ENCODE data around the gene CAMK2G. TPM values are rescaled to one million over a fixed set of nuclear protein-coding genes. Genes with fewer than 3 reads are reported as not detected.

CAMK2G gene
- total and polyA plus RNA-seq, 4 donors, result 6.8 to 18.3 (median 9.9) TPM

DNA sequence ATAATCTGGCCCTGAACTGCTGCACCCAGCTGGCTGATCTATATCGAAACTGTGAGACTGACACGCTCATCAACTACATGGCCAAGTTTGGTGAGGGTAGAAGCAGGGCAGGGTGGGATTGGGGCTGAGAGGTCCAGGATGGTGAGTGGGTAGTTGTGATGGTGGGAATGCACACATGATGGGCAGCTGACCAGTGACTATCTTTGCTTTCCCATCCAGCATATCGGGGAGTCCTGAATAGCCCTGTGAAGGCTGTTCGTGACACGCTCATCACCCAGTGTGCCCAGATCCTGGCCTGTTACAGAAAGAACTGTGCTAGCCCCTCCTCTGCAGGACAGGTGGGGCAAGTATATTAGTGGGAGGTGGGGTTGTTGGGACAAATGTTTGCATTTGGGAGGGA lies 105.0 kb downstream of the CAMK2G start (continued):
- TF ChIP-seq, protein P1, sequence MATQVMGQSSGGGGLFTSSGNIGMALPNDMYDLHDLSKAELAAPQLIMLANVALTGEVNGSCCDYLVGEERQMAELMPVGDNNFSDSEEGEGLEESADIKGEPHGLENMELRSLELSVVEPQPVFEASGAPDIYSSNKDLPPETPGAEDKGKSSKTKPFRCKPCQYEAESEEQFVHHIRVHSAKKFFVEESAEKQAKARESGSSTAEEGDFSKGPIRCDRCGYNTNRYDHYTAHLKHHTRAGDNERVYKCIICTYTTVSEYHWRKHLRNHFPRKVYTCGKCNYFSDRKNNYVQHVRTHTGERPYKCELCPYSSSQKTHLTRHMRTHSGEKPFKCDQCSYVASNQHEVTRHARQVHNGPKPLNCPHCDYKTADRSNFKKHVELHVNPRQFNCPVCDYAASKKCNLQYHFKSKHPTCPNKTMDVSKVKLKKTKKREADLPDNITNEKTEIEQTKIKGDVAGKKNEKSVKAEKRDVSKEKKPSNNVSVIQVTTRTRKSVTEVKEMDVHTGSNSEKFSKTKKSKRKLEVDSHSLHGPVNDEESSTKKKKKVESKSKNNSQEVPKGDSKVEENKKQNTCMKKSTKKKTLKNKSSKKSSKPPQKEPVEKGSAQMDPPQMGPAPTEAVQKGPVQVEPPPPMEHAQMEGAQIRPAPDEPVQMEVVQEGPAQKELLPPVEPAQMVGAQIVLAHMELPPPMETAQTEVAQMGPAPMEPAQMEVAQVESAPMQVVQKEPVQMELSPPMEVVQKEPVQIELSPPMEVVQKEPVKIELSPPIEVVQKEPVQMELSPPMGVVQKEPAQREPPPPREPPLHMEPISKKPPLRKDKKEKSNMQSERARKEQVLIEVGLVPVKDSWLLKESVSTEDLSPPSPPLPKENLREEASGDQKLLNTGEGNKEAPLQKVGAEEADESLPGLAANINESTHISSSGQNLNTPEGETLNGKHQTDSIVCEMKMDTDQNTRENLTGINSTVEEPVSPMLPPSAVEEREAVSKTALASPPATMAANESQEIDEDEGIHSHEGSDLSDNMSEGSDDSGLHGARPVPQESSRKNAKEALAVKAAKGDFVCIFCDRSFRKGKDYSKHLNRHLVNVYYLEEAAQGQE (IDR thresholded peaks at IDR 0.05), result no peak
- TF ChIP-seq HNF4G (IDR thresholded peaks at IDR 0.05) (no peak), FOXA1 (IDR thresholded peaks at IDR 0.05) (no peak), HNF4A (conservative IDR thresholded peaks at IDR 0.05) (no peak)

DNA sequence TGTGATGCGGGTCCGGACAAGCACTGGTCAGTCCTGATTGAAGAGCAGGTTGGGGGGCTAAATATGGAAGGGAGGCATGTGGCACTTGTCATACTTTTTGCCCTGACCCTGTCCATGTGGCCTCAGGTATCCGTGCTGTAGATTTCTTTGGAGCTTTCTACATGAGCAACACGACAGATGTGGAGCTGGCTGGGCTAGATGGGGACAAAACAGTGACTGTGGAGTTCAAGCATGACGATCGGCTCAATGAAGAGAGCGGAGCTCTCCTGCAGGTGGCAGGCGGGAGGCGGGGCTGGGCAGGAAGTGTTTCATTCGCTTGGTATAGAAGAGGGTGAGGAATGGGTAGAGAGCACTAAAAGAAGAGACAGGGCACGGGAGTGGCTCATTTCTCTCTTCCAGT lies 105.5 kb downstream of the CAMK2G start:
- H3K27me3 ChIP-seq (ENCODE audit: control insufficient read depth in 4 of 4, insufficient read depth in 4 of 4, low read length in 3 of 4), result no peaks in the 10 kb centered on the region
- peaks cover 22 to 71% (median 57%) of the 10 kb centered on the region in 4 donors for H3K36me3 ChIP-seq (ENCODE audit: control insufficient read depth in 4 of 4, insufficient read depth in 3 of 4, low read depth in 1 of 4, low read length in 3 of 4)
- no peak overlapping the region for H3K9ac ChIP-seq (ENCODE audit: low read depth in 1 of 2, low read length in 2 of 2)
- H3K4me3 ChIP-seq (ENCODE audit: low read depth in 1 of 3, low read length in 3 of 3), result no peak overlapping the region
- no peak overlapping the region for H3K27ac ChIP-seq (ENCODE audit: low read depth in 1 of 2, low read length in 2 of 2)
- H3K4me1 ChIP-seq (ENCODE audit: control insufficient read depth in 4 of 4, insufficient read depth in 4 of 4, low read length in 3 of 4), result peaks cover 6 to 20% (median 14%) of the 10 kb centered on the region in 4 donors
- WGBS, result 89% methylated on average over 11 of the region's 11 CpGs
- DNase-seq (ENCODE audit: low spot score), result no peak
- TF ChIP-seq, protein P2, sequence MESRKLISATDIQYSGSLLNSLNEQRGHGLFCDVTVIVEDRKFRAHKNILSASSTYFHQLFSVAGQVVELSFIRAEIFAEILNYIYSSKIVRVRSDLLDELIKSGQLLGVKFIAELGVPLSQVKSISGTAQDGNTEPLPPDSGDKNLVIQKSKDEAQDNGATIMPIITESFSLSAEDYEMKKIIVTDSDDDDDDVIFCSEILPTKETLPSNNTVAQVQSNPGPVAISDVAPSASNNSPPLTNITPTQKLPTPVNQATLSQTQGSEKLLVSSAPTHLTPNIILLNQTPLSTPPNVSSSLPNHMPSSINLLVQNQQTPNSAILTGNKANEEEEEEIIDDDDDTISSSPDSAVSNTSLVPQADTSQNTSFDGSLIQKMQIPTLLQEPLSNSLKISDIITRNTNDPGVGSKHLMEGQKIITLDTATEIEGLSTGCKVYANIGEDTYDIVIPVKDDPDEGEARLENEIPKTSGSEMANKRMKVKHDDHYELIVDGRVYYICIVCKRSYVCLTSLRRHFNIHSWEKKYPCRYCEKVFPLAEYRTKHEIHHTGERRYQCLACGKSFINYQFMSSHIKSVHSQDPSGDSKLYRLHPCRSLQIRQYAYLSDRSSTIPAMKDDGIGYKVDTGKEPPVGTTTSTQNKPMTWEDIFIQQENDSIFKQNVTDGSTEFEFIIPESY (IDR thresholded peaks at IDR 0.05), result no peak
- TF ChIP-seq HNF4A (conservative IDR thresholded peaks at IDR 0.05) (no peak), FOXA2 (IDR thresholded peaks at IDR 0.05) (no peak), SP1 (IDR thresholded peaks at IDR 0.05) (no peak), RXRA (IDR thresholded peaks at IDR 0.05) (no peak), JUND (IDR thresholded peaks at IDR 0.05) (no peak), GABPA (IDR thresholded peaks at IDR 0.05 in 1 of 2, conservative IDR thresholded peaks at IDR 0.05 in 1 of 2) (no peak), RAD21 (IDR thresholded peaks at IDR 0.05) (no peak)
- TF ChIP-seq, protein P3, sequence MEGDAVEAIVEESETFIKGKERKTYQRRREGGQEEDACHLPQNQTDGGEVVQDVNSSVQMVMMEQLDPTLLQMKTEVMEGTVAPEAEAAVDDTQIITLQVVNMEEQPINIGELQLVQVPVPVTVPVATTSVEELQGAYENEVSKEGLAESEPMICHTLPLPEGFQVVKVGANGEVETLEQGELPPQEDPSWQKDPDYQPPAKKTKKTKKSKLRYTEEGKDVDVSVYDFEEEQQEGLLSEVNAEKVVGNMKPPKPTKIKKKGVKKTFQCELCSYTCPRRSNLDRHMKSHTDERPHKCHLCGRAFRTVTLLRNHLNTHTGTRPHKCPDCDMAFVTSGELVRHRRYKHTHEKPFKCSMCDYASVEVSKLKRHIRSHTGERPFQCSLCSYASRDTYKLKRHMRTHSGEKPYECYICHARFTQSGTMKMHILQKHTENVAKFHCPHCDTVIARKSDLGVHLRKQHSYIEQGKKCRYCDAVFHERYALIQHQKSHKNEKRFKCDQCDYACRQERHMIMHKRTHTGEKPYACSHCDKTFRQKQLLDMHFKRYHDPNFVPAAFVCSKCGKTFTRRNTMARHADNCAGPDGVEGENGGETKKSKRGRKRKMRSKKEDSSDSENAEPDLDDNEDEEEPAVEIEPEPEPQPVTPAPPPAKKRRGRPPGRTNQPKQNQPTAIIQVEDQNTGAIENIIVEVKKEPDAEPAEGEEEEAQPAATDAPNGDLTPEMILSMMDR (IDR thresholded peaks at IDR 0.05; ENCODE audit: low read depth, low read length, missing input control), result no peak
- TF ChIP-seq, protein P1 (IDR thresholded peaks at IDR 0.05), result no peak
- no peaks in the 10 kb centered on the region for H3K9me3 ChIP-seq (ENCODE audit: control insufficient read depth in 4 of 4, low read length in 3 of 4)
